ENCODE measurements around the gene LYPD8. TPM values are rescaled to one million over a fixed set of nuclear protein-coding genes. Genes with fewer than 3 reads are reported as not detected.

Gene LYPD8
- total and polyA plus RNA-seq, 2 donors (not counting 3 experiments of a cell fraction or from before 2014, with no cell fraction given): not detected

DNA sequence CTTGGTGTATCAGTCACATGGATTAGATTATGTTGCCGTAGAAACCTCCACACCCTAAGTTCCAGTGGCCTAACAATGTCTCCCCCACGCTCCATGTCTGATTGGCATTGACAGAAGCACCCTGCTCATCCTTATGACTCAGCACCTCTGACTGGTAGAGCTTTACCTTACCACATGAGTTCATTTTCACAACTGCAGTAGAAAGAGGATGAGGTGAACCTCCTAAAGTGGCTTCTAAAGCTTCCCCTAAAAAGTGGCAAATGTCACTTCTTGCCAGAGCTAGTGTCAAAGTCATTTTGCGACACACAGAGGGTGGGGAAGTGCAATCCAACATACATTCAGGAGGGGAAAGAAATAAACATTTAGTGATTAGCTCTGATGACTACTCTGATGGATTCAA, 30.6 kb upstream of the LYPD8 start:
- H3K9me3 ChIP-seq (replicated peaks; ENCODE audit: control insufficient read depth, insufficient read depth, low read length): no peaks in the 10 kb centered on the region
- H3K4me2 ChIP-seq (ENCODE audit: insufficient read depth, low read length): no peak overlapping the region
- H3K9ac ChIP-seq (replicated peaks; ENCODE audit: extremely low read depth, insufficient read depth, low read length): no peak overlapping the region
- H3K4me1 ChIP-seq (ENCODE audit: control insufficient read depth, extremely low read depth, insufficient read depth, low read length): no peaks in the 10 kb centered on the region
- FAIRE-seq (no peak), DNase-seq (ENCODE audit: low read depth, low spot score) (no peak)
- H3K27me3 ChIP-seq (ENCODE audit: control insufficient read depth in 2 of 2, insufficient read depth in 2 of 2, low read length in 2 of 2): no peaks in the 10 kb centered on the region
- no peaks in the 10 kb centered on the region for H3K79me2 ChIP-seq (ENCODE audit: control insufficient read depth, insufficient read depth, low read length)
- no TSS peak for BruUV-seq (replicated peaks)
- TF ChIP-seq CTCF (IDR thresholded peaks at IDR 0.05; ENCODE audit: extremely low read depth in 1 of 2, insufficient read depth in 1 of 2, low read depth in 1 of 2, low read length in 2 of 2) (no peak), EZH2 (IDR thresholded peaks at IDR 0.05; ENCODE audit: borderline replicate concordance, low read depth, low read length, severe bottlenecking) (no peak), MYC (IDR thresholded peaks at IDR 0.05; ENCODE audit: low read depth, low read length) (no peak), JUN (IDR thresholded peaks at IDR 0.05; ENCODE audit: borderline replicate concordance, insufficient read depth, insufficient read length, low read depth) (no peak), GATA2 (IDR thresholded peaks at IDR 0.05; ENCODE audit: insufficient read depth, insufficient read length, low read depth, low read length) (no peak)
- H3K27ac ChIP-seq (ENCODE audit: insufficient read depth, low read depth, low read length): no peak overlapping the region
- H3K4me3 ChIP-seq (replicated peaks in 1 of 3; ENCODE audit: insufficient read depth in 1 of 3, low read depth in 1 of 3, low read length in 3 of 3): no peak overlapping the region
- H4K20me1 ChIP-seq (replicated peaks; ENCODE audit: control insufficient read depth, extremely low read depth, insufficient read depth, low read length): no peaks in the 10 kb centered on the region
- dilution Hi-C loops (cut with MboI; ENCODE audit: extremely low pct_ligation_motif_present, low sequenced_read_pairs) (no loop called here), intact Hi-C loops (cut with micrococcal nuclease) (no loop called here)
- H3K36me3 ChIP-seq (ENCODE audit: control insufficient read depth in 2 of 2, extremely low read depth in 1 of 2, insufficient read depth in 2 of 2, low read length in 2 of 2): no peaks in the 10 kb centered on the region
- H3K9me1 ChIP-seq (replicated peaks; ENCODE audit: control insufficient read depth, extremely low read depth, insufficient read depth, low read length): no peaks in the 10 kb centered on the region
- ChIA-PET POLR2A (no interaction called here), CTCF (no interaction called here)
- H2AFZ ChIP-seq (ENCODE audit: low read depth, low read length): no peak overlapping the region

DNA sequence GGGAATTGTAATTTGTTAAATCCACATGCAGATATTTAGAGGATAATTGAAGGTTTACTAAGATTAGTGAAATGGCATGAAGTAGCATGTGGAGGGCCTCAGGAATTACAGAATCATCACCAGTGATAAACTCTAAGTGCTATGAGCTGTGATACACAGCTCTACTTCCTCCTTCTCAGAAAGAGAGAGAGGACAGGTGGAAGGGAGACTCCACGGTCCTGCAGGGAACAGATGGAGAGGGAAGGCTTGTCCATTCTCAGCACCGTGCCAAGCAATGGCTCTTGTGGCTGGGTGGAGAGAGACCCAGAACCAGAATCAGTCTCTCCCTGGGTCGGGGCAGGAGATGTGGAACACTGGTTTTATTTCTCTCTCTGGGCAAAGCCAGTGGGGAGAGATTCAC, 27.8 kb upstream of the LYPD8 start:
- Histone ChIP-seq H3K79me2 (ENCODE audit: control insufficient read depth, insufficient read depth, low read length) (no peaks in the 10 kb centered on the region), H3K27me3 (ENCODE audit: control insufficient read depth in 2 of 2, insufficient read depth in 2 of 2, low read length in 2 of 2) (no peaks in the 10 kb centered on the region), H3K4me1 (ENCODE audit: control insufficient read depth, extremely low read depth, insufficient read depth, low read length) (no peaks in the 10 kb centered on the region), H3K4me2 (ENCODE audit: insufficient read depth, low read length) (no peak overlapping the region), H3K9ac (replicated peaks; ENCODE audit: extremely low read depth, insufficient read depth, low read length) (no peak overlapping the region), H3K27ac (ENCODE audit: insufficient read depth, low read depth, low read length) (no peak overlapping the region), H3K36me3 (ENCODE audit: control insufficient read depth in 2 of 2, extremely low read depth in 1 of 2, insufficient read depth in 2 of 2, low read length in 2 of 2) (no peaks in the 10 kb centered on the region), H3K4me3 (replicated peaks in 1 of 3; ENCODE audit: insufficient read depth in 1 of 3, low read depth in 1 of 3, low read length in 3 of 3) (no peak overlapping the region), H2AFZ (ENCODE audit: low read depth, low read length) (no peak overlapping the region), H3K9me1 (replicated peaks; ENCODE audit: control insufficient read depth, extremely low read depth, insufficient read depth, low read length) (no peaks in the 10 kb centered on the region), H3K9me3 (replicated peaks; ENCODE audit: control insufficient read depth, insufficient read depth, low read length) (no peaks in the 10 kb centered on the region), H4K20me1 (replicated peaks; ENCODE audit: control insufficient read depth, extremely low read depth, insufficient read depth, low read length) (no peaks in the 10 kb centered on the region)
- ChIA-PET POLR2A (no interaction called here), CTCF (no interaction called here)
- TF ChIP-seq EZH2 (IDR thresholded peaks at IDR 0.05; ENCODE audit: borderline replicate concordance, low read depth, low read length, severe bottlenecking) (no peak), CTCF (IDR thresholded peaks at IDR 0.05; ENCODE audit: extremely low read depth in 1 of 2, insufficient read depth in 1 of 2, low read depth in 1 of 2, low read length in 2 of 2) (no peak), GATA2 (IDR thresholded peaks at IDR 0.05; ENCODE audit: insufficient read depth, insufficient read length, low read depth, low read length) (no peak), FOS (IDR thresholded peaks at IDR 0.05; ENCODE audit: borderline replicate concordance, insufficient read depth, low read length) (no peak), JUN (IDR thresholded peaks at IDR 0.05; ENCODE audit: borderline replicate concordance, insufficient read depth, insufficient read length, low read depth) (no peak), POLR2A (IDR thresholded peaks at IDR 0.05; ENCODE audit: low read depth, low read length) (no peak), MYC (IDR thresholded peaks at IDR 0.05; ENCODE audit: low read depth, low read length) (no peak), POLR2AphosphoS5 (IDR thresholded peaks at IDR 0.05; ENCODE audit: insufficient read depth, low read depth, low read length) (no peak), MAX (IDR thresholded peaks at IDR 0.05; ENCODE audit: insufficient read depth, insufficient read length) (no peak)
- no TSS peak for BruUV-seq (replicated peaks)
- DNase-seq (ENCODE audit: low read depth, low spot score) (no peak), FAIRE-seq (no peak)
- intact Hi-C loops (cut with micrococcal nuclease) (no loop called here), dilution Hi-C loops (cut with MboI; ENCODE audit: extremely low pct_ligation_motif_present, low sequenced_read_pairs) (no loop called here)

Measured in endothelial cell of umbilical vein (primary cell).